ENCODE measurements around the gene TWF1. TPM values are rescaled to one million over a fixed set of nuclear protein-coding genes. Genes with fewer than 3 reads are reported as not detected.

The TWF1 gene
- total and polyA plus RNA-seq, 2 experiments from 2014 or later, result 141 to 246 TPM

GRCh38 chr12:43835656-43836474, 29.7 kb upstream of the TWF1 start, which contains the start of gene TMEM117:
Gene TMEM117 (plus strand): TSS chr12:43836081.
- H3K9me2 ChIP-seq (ENCODE audit: insufficient read depth), result no peaks in the 10 kb centered on the region
- no peaks in the 10 kb centered on the region for H4K20me1 ChIP-seq (ENCODE audit: insufficient read depth)
- peak within 1 kb of the TSS; percentile 85 for H3K4me2 ChIP-seq (ENCODE audit: unreplicated experiment)
- peak within 1 kb of the TSS; percentile 89 for H3K4me3 ChIP-seq
- no peaks in the 10 kb centered on the region for H3K9me3 ChIP-seq (ENCODE audit: low read depth)
- H3F3A ChIP-seq (ENCODE audit: insufficient read depth), result peaks cover 14% of the 10 kb centered on the region; the same call in 1 of the 2 replicates
- H3K79me2 ChIP-seq (ENCODE audit: insufficient read depth), result peaks cover 44% of the 10 kb centered on the region
- H3K9ac ChIP-seq, result peak within 1 kb of the TSS; percentile 94
- peak; percentile 83 for DNase-seq
- H2AFZ ChIP-seq, result peak within 1 kb of the TSS; percentile 93
- H3K36me3 ChIP-seq (ENCODE audit: low read depth), result no peaks in the 10 kb centered on the region
- peaks cover 20% of the 10 kb centered on the region for H3K4me1 ChIP-seq (ENCODE audit: insufficient read depth)
- peak within 1 kb of the TSS; percentile 91 for H3K27ac ChIP-seq
- no peaks in the 10 kb centered on the region for H3K27me3 ChIP-seq (replicated peaks; ENCODE audit: insufficient read depth)
- in situ Hi-C loops (cut with MboI), result no loop called here
- TF ChIP-seq EZH2 (IDR thresholded peaks at IDR 0.05; ENCODE audit: insufficient read depth, poor library complexity, severe bottlenecking) (no peak), EZH2phosphoT487 (IDR thresholded peaks at IDR 0.05; ENCODE audit: insufficient read depth, low read depth) (no peak)
- WGBS, 2 experiments (ENCODE audit: low coverage in 1 of 2, low lambda C conversion rate in 2 of 2, missing lambda C conversion rate in 2 of 2), result 0 to 1% methylated on average over 49 to 84 of the region's 103 CpGs

- H4K20me1 ChIP-seq (ENCODE audit: insufficient read depth), result no peaks in the 10 kb centered on the region
- peak overlapping the region; percentile 94 for H3K9ac ChIP-seq
- H3K4me2 ChIP-seq (ENCODE audit: unreplicated experiment), result peak overlapping the region; percentile 85
- H2AFZ ChIP-seq, result peak overlapping the region; percentile 93
- H3K79me2 ChIP-seq (ENCODE audit: insufficient read depth), result peaks cover 38% of the 10 kb centered on the region
- TF ChIP-seq EZH2 (IDR thresholded peaks at IDR 0.05; ENCODE audit: insufficient read depth, poor library complexity, severe bottlenecking) (no peak), EZH2phosphoT487 (IDR thresholded peaks at IDR 0.05; ENCODE audit: insufficient read depth, low read depth) (no peak)
- peak overlapping the region; percentile 89 for H3K4me3 ChIP-seq
- DNase-seq, result no peak
- H3K36me3 ChIP-seq (ENCODE audit: low read depth), result no peaks in the 10 kb centered on the region
- WGBS, 2 experiments (ENCODE audit: low coverage in 1 of 2, low lambda C conversion rate in 2 of 2, missing lambda C conversion rate in 2 of 2), result 21 to 23% methylated on average over 6 of the region's 6 CpGs
- in situ Hi-C loops (cut with MboI), result no loop called here
- H3K4me1 ChIP-seq (ENCODE audit: insufficient read depth), result peaks cover 20% of the 10 kb centered on the region
- H3K9me3 ChIP-seq (ENCODE audit: low read depth), result no peaks in the 10 kb centered on the region
- peak overlapping the region; percentile 91 for H3K27ac ChIP-seq
- no peaks in the 10 kb centered on the region for H3K27me3 ChIP-seq (replicated peaks; ENCODE audit: insufficient read depth)
- peaks cover 14% of the 10 kb centered on the region; the same call in 1 of the 2 replicates for H3F3A ChIP-seq (ENCODE audit: insufficient read depth)
- H3K9me2 ChIP-seq (ENCODE audit: insufficient read depth), result no peaks in the 10 kb centered on the region
Measured at GRCh38 chr12:43835264-43835655, 29.1 kb upstream of the TWF1 start.

- Histone ChIP-seq H3K4me3 (no peak overlapping the region), H3K9ac (no peak overlapping the region), H3K27me3 (replicated peaks; ENCODE audit: insufficient read depth) (no peaks in the 10 kb centered on the region), H3K4me2 (ENCODE audit: unreplicated experiment) (no peak overlapping the region), H3K27ac (no peak overlapping the region), H3K79me2 (ENCODE audit: insufficient read depth) (peaks cover 12% of the 10 kb centered on the region), H3K36me3 (ENCODE audit: low read depth) (no peaks in the 10 kb centered on the region), H4K20me1 (ENCODE audit: insufficient read depth) (no peaks in the 10 kb centered on the region), H3K4me1 (ENCODE audit: insufficient read depth) (peaks cover 24% of the 10 kb centered on the region), H3K9me3 (ENCODE audit: low read depth) (no peaks in the 10 kb centered on the region), H3K9me2 (ENCODE audit: insufficient read depth) (no peaks in the 10 kb centered on the region), H3F3A (ENCODE audit: insufficient read depth) (peaks cover 14% of the 10 kb centered on the region; the same call in 1 of the 2 replicates), H2AFZ (no peak overlapping the region)
- WGBS, 2 experiments (ENCODE audit: low coverage in 1 of 2, low lambda C conversion rate in 2 of 2, missing lambda C conversion rate in 2 of 2), result 67 to 68% methylated on average over 4 of the region's 4 CpGs
- no peak for DNase-seq
- in situ Hi-C loops (cut with MboI), result no loop called here
- TF ChIP-seq EZH2 (IDR thresholded peaks at IDR 0.05; ENCODE audit: insufficient read depth, poor library complexity, severe bottlenecking) (no peak), EZH2phosphoT487 (IDR thresholded peaks at IDR 0.05; ENCODE audit: insufficient read depth, low read depth) (no peak)
Measured at GRCh38 chr12:43832463-43833168, 26.5 kb upstream of the TWF1 start.

- DNase-seq, result no peak
- Histone ChIP-seq H3K4me2 (ENCODE audit: unreplicated experiment) (no peak overlapping the region), H3K27me3 (replicated peaks; ENCODE audit: insufficient read depth) (no peaks in the 10 kb centered on the region), H3K4me3 (no peak overlapping the region), H3K9me3 (ENCODE audit: low read depth) (no peaks in the 10 kb centered on the region), H3K9me2 (ENCODE audit: insufficient read depth) (no peaks in the 10 kb centered on the region), H2AFZ (no peak overlapping the region), H3K79me2 (ENCODE audit: insufficient read depth) (no peaks in the 10 kb centered on the region), H3K27ac (no peak overlapping the region), H3F3A (ENCODE audit: insufficient read depth) (no peaks in the 10 kb centered on the region), H3K9ac (no peak overlapping the region), H4K20me1 (ENCODE audit: insufficient read depth) (no peaks in the 10 kb centered on the region), H3K4me1 (ENCODE audit: insufficient read depth) (peaks cover 8% of the 10 kb centered on the region), H3K36me3 (ENCODE audit: low read depth) (no peaks in the 10 kb centered on the region)
- 83 to 87% methylated on average over 1 of the region's 1 CpG for WGBS, 2 experiments (ENCODE audit: low coverage in 1 of 2, low lambda C conversion rate in 2 of 2, missing lambda C conversion rate in 2 of 2)
- TF ChIP-seq EZH2phosphoT487 (IDR thresholded peaks at IDR 0.05; ENCODE audit: insufficient read depth, low read depth) (no peak), EZH2 (IDR thresholded peaks at IDR 0.05; ENCODE audit: insufficient read depth, poor library complexity, severe bottlenecking) (no peak)
- in situ Hi-C loops (cut with MboI), result no loop called here
Measured at GRCh38 chr12:43827093-43827492, 21.0 kb upstream of the TWF1 start.

Measured in GM23248 (cell line).